ENCODE results near the gene TNRC6C. TPM values are rescaled to one million over a fixed set of nuclear protein-coding genes. Genes with fewer than 3 reads are reported as not detected.

The TNRC6C gene
- total and polyA plus RNA-seq, 9 of the 15 experiments (the other 6 are each of a cell fraction or from before 2014, with no cell fraction given), result 0.20 to 4.9 (median 2.3) TPM

GRCh38 chr17:78005452-78006171 is 47.1 kb downstream of the TNRC6C start:
- WGBS (ENCODE audit: insufficient coverage, low coverage, missing lambda C conversion rate), result 47% methylated on average over 3 of the region's 3 CpGs
- H3K27me3 ChIP-seq (ENCODE audit: control insufficient read depth in 2 of 2, insufficient read depth in 2 of 2, low read length in 2 of 2), result no peaks in the 10 kb centered on the region
- no TSS peak for BruUV-seq (replicated peaks)
- H2AFZ ChIP-seq (ENCODE audit: low read depth, low read length), result no peak overlapping the region
- in situ Hi-C loops (cut with MboI), result no loop called here
- H3K4me1 ChIP-seq (replicated peaks in 1 of 2; ENCODE audit: control insufficient read depth in 2 of 2, insufficient read depth in 2 of 2, low read length in 2 of 2), result peaks cover 0 to 9% of the 10 kb centered on the region in 2 experiments; a peak in 2 of 5 replicates
- H4K20me1 ChIP-seq (replicated peaks; ENCODE audit: control insufficient read depth, insufficient read depth, low read length), result no peaks in the 10 kb centered on the region
- no peak overlapping the region for H3K4me2 ChIP-seq (ENCODE audit: insufficient read depth, low read length)
- no peak for ATAC-seq
- ChIA-PET POLR2A (no interaction called here), CTCF (ENCODE audit: low intra/inter-chr PET ratio) (no interaction called here)
- H3K9me1 ChIP-seq (ENCODE audit: control insufficient read depth, insufficient read depth, low read length), result no peaks in the 10 kb centered on the region
- TF ChIP-seq RBM34 (IDR thresholded peaks at IDR 0.05; ENCODE audit: borderline replicate concordance, insufficient read depth, low read length) (no peak), ZMIZ1 (IDR thresholded peaks at IDR 0.05; ENCODE audit: low read depth in 2 of 2, low read length in 2 of 2) (no peak), PHTF2 (CRISPR knock-in tag; IDR thresholded peaks at IDR 0.05) (no peak)
- intact Hi-C loops (cut with micrococcal nuclease), result no loop called here
- no peak overlapping the region for H3K4me3 ChIP-seq
- H3K36me3 ChIP-seq (ENCODE audit: control insufficient read depth, insufficient read depth, low read length), result no peaks in the 10 kb centered on the region; the same call in 2 of the 3 replicates
- H3K79me2 ChIP-seq (ENCODE audit: control insufficient read depth, insufficient read depth, low read length), result no peaks in the 10 kb centered on the region
- no peak overlapping the region for H3K27ac ChIP-seq (ENCODE audit: extremely low read depth, low read depth, low read length)
- H3K9me3 ChIP-seq (replicated peaks; ENCODE audit: control insufficient read depth, insufficient read depth, low read depth, low read length), result no peaks in the 10 kb centered on the region
- FAIRE-seq, result no peak
- H3K9ac ChIP-seq (ENCODE audit: insufficient read depth in 1 of 2, low read depth in 2 of 2, low read length in 2 of 2), result no peak overlapping the region
- no peak for DNase-seq (ENCODE audit: extremely low read depth in 1 of 4, low spot score in 3 of 4)
